ENCODE results near the gene GLUD2.
"Not testable (repeated sequence)": the region's sequence is repeated elsewhere in the genome, so short reads cannot be mapped to it uniquely, and the experiment has no call there.

The GLUD2 gene

GRCh38 chrX:121047441-121048419 is at the start of gene GLUD2:
TSS of gene GLUD2 (plus strand) at chrX:121047610. CDS start at chrX:121047685, 75 bp downstream.
- not testable (repeated sequence) for DNase-seq (ENCODE audit: low read depth)

- no peak for DNase-seq (ENCODE audit: low read depth)
These were observed 48.0 kb upstream of the GLUD2 start for GRCh38 chrX:120999413-120999812.

GRCh38 chrX:121000589-121000988 is 46.8 kb upstream of the GLUD2 start:
- DNase-seq (ENCODE audit: low read depth) = no peak

- no peak for DNase-seq (ENCODE audit: low read depth)
These were observed 38.5 kb upstream of the GLUD2 start for GRCh38 chrX:121008920-121009319.

GRCh38 chrX:121009764-121010163 is 37.6 kb upstream of the GLUD2 start:
- DNase-seq (ENCODE audit: low read depth) = no peak

GRCh38 chrX:121010218-121010617 is 37.2 kb upstream of the GLUD2 start:
- DNase-seq (ENCODE audit: low read depth) = no peak

GRCh38 chrX:121011254-121011653 is 36.2 kb upstream of the GLUD2 start:
- no peak for DNase-seq (ENCODE audit: low read depth)

GRCh38 chrX:121013897-121014455 is 33.4 kb upstream of the GLUD2 start:
- no peak for DNase-seq (ENCODE audit: low read depth)

GRCh38 chrX:121014826-121015225 is 32.6 kb upstream of the GLUD2 start:
- no peak for DNase-seq (ENCODE audit: low read depth)

- no peak for DNase-seq (ENCODE audit: low read depth)
These were observed 19.0 kb upstream of the GLUD2 start for GRCh38 chrX:121028419-121028818.

- no peak for DNase-seq (ENCODE audit: low read depth)
These were observed 17.3 kb upstream of the GLUD2 start for GRCh38 chrX:121030083-121030482.

- DNase-seq (ENCODE audit: low read depth) = no peak
These were observed 14.9 kb upstream of the GLUD2 start for GRCh38 chrX:121032531-121032930.

- DNase-seq (ENCODE audit: low read depth) = no peak
These were observed 11.3 kb upstream of the GLUD2 start for GRCh38 chrX:121036137-121036536.

GRCh38 chrX:121036951-121037350 is 10.5 kb upstream of the GLUD2 start:
- DNase-seq (ENCODE audit: low read depth) = no peak

- no peak for DNase-seq (ENCODE audit: low read depth)
These were observed 3.4 kb downstream of the GLUD2 start for GRCh38 chrX:121050781-121051180.

- no peak for DNase-seq (ENCODE audit: low read depth)
These were observed 4.7 kb downstream of the GLUD2 start for GRCh38 chrX:121052122-121052521.

- DNase-seq (ENCODE audit: low read depth) = no peak
These were observed 14.9 kb downstream of the GLUD2 start for GRCh38 chrX:121062289-121062688.

GRCh38 chrX:121064579-121064978 is 17.2 kb downstream of the GLUD2 start:
- DNase-seq (ENCODE audit: low read depth) = no peak

- not testable (repeated sequence) for DNase-seq (ENCODE audit: low read depth)
These were observed 36.8 kb downstream of the GLUD2 start for GRCh38 chrX:121084247-121084646.

- no peak for DNase-seq (ENCODE audit: low read depth)
These were observed 37.6 kb downstream of the GLUD2 start for GRCh38 chrX:121084903-121085611.

GRCh38 chrX:121085612-121086010 is 38.2 kb downstream of the GLUD2 start:
- no peak for DNase-seq (ENCODE audit: low read depth)

- no peak for DNase-seq (ENCODE audit: low read depth)
These were observed 45.6 kb downstream of the GLUD2 start for GRCh38 chrX:121093011-121093410.

Data from activated gamma-delta T cell treated with anti-CD3 and anti-CD28 coated beads, Interleukin-2, amount 50 U/mL, for 16 hours (primary cell).